HG03520 (cell line): ENCODE data around the gene NGFR.
"Not testable (repeated sequence)": the region's sequence is repeated elsewhere in the genome, so short reads cannot be mapped to it uniquely, and the experiment has no call there.

ENCODE experiments used
- ATAC-seq: cut with Tn5 transposase; IDR thresholded peaks from one replicate; pipeline ENCODE4 v1.9.1; 2021; ENCODE audit warnings: mild to moderate bottlenecking, moderate library complexity; ENCODE audit not compliant: unreplicated experiment

NGFR gene

GRCh38 chr17:49496183-49496866, 1.2 kb downstream of the NGFR start:
- no peak for ATAC-seq

- ATAC-seq, result no peak
Observed at GRCh38 chr17:49496867-49497147, 1.7 kb downstream of the NGFR start.

- no peak for ATAC-seq
Observed at GRCh38 chr17:49497148-49498028, 2.3 kb downstream of the NGFR start.

- no peak for ATAC-seq
Observed at GRCh38 chr17:49498029-49498615, 3.0 kb downstream of the NGFR start.

- ATAC-seq, result no peak
Observed at GRCh38 chr17:49501496-49501895, 6.4 kb downstream of the NGFR start.

GRCh38 chr17:49502254-49502653, 7.2 kb downstream of the NGFR start:
- ATAC-seq, result no peak

GRCh38 chr17:49502680-49503079, 7.6 kb downstream of the NGFR start:
- ATAC-seq, result not testable (repeated sequence)

GRCh38 chr17:49504369-49504768, 9.3 kb downstream of the NGFR start:
- no peak for ATAC-seq

- no peak for ATAC-seq
Observed at GRCh38 chr17:49505854-49506253, 10.8 kb downstream of the NGFR start.

GRCh38 chr17:49506282-49506681, 11.2 kb downstream of the NGFR start:
- no peak for ATAC-seq

GRCh38 chr17:49508061-49508865, 13.2 kb downstream of the NGFR start:
- ATAC-seq, result no peak

GRCh38 chr17:49508866-49509587, 13.9 kb downstream of the NGFR start:
- ATAC-seq, result no peak

- no peak for ATAC-seq
Observed at GRCh38 chr17:49509588-49509917, 14.5 kb downstream of the NGFR start.

GRCh38 chr17:49510059-49510719, 15.1 kb downstream of the NGFR start:
- ATAC-seq, result no peak

GRCh38 chr17:49510720-49511110, 15.6 kb downstream of the NGFR start:
- ATAC-seq, result no peak

- no peak for ATAC-seq
Observed at GRCh38 chr17:49511810-49512209, 16.7 kb downstream of the NGFR start.

- ATAC-seq, result no peak
Observed at GRCh38 chr17:49512296-49513043, 17.4 kb downstream of the NGFR start.

- ATAC-seq, result no peak
Observed at GRCh38 chr17:49513044-49513395, 17.9 kb downstream of the NGFR start.

- no peak for ATAC-seq
Observed at GRCh38 chr17:49513641-49514040, 18.5 kb downstream of the NGFR start.
